GM12891 (cell line): ENCODE data around the gene SASH1. TPM values are rescaled to one million over a fixed set of nuclear protein-coding genes. Genes with fewer than 3 reads are reported as not detected.

Experiments used
- DNase-seq: peaks from one replicate; pipeline ENCODE4 v3.0.0; 2011; ENCODE audit warnings: low spot score; ENCODE audit not compliant: insufficient read length
- FAIRE-seq: peaks from 2 replicates; lab custom pipeline; 2011; peaks lifted over from hg19 to GRCh38; lab: Jason Lieb, UNC
- PAX5 ChIP-seq: IDR thresholded peaks from 2 replicates; pipeline ENCODE4 v1.6.1; 2011; ENCODE audit warnings: low read length, moderate library complexity, mild to moderate bottlenecking; ENCODE audit not compliant: insufficient read depth, severe bottlenecking
- POLR2A ChIP-seq: IDR thresholded peaks from 2 replicates; pipeline ENCODE4 v1.6.1; 2011; ENCODE audit warnings: low read depth, low read length, control low read depth
- POLR2AphosphoS5 ChIP-seq: IDR thresholded peaks from 2 replicates; pipeline ENCODE4 v1.6.1; 2011; ENCODE audit warnings: low read depth, low read length, control low read depth
- POU2F2 ChIP-seq: IDR thresholded peaks from 2 replicates; pipeline ENCODE4 v1.6.1; 2011; ENCODE audit warnings: low read depth, mild to moderate bottlenecking, control low read depth, low read length, moderate library complexity
- SPI1 ChIP-seq: IDR thresholded peaks from 2 replicates; pipeline ENCODE4 v1.6.1; 2011; ENCODE audit warnings: low read depth, low read length, control low read depth
- TAF1 ChIP-seq: IDR thresholded peaks from 2 replicates; pipeline ENCODE4 v1.6.1; 2011; ENCODE audit warnings: low read depth, low read length, control low read depth
- polyA plus RNA-seq: library from polyadenylated mRNA; unstranded; fragments of >200 nt; gene quantifications from one replicate; pipeline ENCODE4 v1.2.1, GENCODE V29; 2012; ENCODE audit warnings: low read depth, missing spikeins, inconsistent platforms; ENCODE audit not compliant: missing spikeins

Gene SASH1
- 0.17 TPM for polyA plus RNA-seq

DNA sequence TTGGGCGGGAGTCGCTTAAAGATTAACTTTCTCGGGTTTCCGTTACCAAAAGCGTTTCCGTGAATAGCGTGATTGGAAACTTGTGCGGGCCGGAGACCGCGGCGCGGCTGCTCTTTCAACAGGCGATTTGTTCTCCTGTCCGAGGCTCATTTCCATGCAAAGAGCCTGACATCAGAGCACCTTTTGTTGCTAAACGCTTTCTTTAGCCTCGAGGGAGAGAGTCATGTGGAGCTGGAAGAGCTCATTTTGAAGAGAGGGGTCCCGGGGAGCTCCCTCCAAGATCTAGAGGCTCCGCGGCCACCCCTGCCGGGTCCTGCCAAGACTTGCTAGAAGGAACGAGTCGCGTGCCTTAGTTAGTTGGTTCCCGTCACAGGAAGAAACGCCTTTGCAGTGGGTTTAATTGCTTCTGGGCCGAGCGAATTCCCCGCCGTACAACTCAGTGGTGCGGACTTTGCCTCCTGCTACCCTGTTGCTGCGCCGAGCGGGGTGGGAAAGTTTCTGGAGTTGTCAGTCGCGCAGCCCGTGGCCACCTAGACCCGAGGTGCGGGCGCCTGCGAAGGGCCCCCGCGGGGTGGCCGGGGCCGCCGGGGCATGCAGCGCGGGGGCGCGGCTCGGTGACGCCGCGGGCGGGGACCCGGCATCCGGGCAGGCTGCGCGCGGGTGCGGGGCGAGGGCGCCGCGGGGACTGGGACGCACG is at the start of gene SASH1:
Gene SASH1 (plus strand): TSS at position 489 of the 697 bp plus-strand sequence. CDS start 230 bp downstream, outside the sequence.
- DNase-seq (no peak), FAIRE-seq (no peak)
- TF ChIP-seq PAX5 (no peak), POLR2A (no peak), TAF1 (no peak), SPI1 (no peak), POLR2AphosphoS5 (no peak), POU2F2 (no peak)

DNA sequence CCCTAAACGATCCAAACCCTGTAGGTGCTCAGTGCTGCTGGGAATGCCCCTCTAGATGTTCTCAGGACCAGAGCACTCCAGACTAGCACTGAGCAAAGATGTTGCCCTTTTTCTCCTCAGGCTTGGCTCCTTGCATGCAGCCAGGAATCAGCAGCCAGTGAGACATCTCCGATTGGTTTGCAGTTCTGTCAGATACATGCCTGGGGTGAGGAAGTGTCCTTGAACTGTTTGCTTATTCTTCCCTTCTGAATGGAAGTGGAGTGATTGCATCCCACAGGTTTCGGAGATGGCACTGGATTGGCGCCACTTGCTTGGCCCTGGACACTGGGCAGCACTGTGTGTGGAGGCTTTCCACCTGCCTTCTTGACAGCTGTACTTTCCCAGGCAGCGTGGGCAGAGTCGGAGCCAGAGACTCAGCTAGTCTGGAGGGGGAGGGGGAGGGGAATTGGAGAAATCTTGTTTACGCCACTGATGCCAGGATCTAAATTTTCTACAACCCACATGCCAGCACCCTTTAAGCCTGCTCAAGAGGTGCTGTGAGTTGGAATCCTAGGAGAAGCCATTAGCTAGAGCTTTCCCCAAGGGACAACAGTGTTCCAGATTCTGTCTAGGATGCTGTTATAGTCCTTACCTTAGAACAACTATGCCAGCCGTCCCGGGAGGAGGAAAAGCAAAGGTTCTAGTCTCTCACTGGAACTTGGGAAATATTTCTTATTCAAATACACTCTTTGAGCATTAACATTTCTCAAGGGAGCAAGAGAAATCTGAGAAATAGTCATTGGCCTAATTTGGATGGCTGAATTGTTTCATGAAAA is 49.2 kb upstream of the SASH1 start:
- TF ChIP-seq POLR2A (no peak), PAX5 (no peak), TAF1 (no peak), POLR2AphosphoS5 (no peak), POU2F2 (no peak), SPI1 (no peak)
- FAIRE-seq (no peak), DNase-seq (no peak)

DNA sequence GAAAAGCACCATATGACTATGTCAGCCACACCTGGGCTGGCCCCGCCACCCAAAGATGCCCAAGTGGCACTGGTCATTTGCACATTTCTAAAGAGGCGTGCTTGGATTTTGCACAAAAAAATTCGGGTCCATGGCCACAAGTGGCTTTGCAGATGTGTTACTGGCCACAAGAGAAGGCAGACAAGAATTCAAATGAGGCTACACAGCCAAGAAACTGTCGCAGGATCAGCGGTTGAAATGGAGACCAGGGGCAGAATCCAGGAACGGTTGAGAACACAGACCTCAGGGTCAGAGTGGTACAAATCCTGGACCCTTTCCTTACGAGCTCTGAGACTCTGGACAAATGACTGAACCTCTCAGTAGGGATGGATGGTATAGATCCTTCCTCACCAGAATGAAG is 48.6 kb upstream of the SASH1 start:
- DNase-seq (no peak), FAIRE-seq (no peak)
- TF ChIP-seq SPI1: no peak
- no peak for TF ChIP-seq PAX5
- TF ChIP-seq TAF1: no peak
- TF ChIP-seq POU2F2: no peak
- no peak for TF ChIP-seq POLR2A
- TF ChIP-seq POLR2AphosphoS5: no peak

DNA sequence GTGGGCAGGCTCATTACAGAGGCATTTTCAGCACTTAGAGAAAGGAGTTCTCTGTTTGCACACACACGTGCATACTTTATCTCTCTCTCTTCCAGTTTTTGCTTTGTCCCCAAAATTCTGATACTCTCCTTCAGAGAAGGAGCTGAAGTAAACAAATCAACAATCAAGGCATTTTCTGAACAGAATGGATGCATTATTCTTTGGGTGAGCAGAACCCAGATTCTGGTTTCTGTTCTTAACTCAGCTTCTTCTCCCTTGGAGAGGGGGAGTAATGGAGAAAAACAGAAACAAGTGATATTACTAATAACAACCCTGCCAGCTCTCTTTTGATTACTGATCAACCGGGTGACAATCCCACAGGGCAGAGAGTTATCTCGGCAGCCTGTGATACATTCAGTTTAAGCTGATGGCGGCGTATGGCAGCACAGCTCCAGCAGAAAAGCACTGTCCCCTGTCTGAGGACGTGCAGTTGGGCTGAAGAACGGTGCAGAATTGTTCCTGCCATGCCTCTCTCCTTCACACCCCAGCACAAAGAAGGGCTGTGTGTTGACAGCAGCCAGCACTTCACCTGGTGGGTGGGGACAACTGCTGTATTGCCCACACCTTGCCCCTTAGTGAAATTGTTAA is 47.3 kb upstream of the SASH1 start:
- DNase-seq (no peak), FAIRE-seq (no peak)
- no peak for TF ChIP-seq PAX5

DNA sequence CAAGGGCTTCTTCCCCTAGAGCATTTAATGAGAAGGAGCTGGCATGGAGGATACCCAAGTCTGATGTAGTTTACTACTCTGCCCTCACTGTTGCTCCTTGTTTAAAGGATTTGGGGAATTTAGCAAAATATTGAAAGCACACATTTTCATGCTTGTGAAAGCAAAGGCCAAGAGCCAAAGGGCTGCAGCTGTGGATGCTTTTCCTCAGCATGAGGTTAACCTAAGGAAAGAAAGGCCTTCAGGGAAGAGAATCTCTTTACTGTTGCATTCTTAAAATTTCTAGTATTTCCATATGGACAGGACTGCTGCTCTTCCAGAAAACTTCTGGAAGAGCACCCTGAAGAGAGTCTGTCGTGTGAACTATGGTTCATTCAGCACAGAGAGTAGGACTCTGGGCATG is 45.9 kb upstream of the SASH1 start:
- no peak for DNase-seq
- TF ChIP-seq PAX5 (no peak), SPI1 (no peak), POU2F2 (no peak), POLR2A (no peak), TAF1 (no peak), POLR2AphosphoS5 (no peak)
- no peak for FAIRE-seq

DNA sequence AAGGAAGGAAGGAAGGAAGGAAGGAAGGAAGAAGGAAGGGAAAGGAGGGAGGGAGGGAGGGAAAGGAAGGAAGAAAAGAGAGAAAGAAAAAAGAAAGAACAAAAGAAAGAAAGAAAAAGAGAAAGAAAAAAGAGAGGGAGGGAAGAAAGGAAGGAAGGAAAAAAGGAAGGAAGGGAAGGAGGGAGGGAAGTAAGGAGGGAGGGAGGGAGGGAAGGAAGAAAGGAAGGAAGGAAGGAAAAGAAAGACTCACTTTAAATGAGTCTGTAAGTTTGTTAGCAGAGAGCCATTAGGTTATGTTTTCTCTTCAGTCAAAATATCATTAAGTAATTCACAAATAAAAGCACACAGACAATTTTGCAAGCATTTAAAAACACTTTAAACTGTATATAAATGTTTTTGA is 44.0 kb upstream of the SASH1 start:
- FAIRE-seq (no peak), DNase-seq (no peak)
- TF ChIP-seq POU2F2: no peak
- TF ChIP-seq TAF1: no peak
- no peak for TF ChIP-seq POLR2AphosphoS5
- TF ChIP-seq POLR2A: no peak
- TF ChIP-seq SPI1: no peak
- no peak for TF ChIP-seq PAX5

DNA sequence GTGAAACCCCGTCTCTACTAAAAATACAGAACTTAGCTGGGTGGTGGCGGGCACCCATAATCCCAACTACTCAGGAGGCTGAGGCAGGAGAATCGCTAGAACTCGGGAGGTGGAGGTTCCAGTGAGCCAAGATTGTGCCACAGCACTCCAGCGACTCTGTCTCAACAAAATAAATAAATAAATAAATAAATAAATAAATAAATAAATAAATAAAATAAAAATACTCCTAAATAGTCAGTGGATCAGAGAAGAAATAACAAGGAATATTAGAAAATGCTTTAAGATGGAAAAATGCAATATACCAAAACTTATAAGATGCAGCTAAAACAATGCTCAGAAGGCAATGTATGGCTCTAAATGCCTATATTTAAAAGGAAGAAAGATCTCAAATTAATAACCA is 39.0 kb upstream of the SASH1 start:
- no peak for DNase-seq
- no peak for FAIRE-seq
- TF ChIP-seq SPI1 (no peak), POU2F2 (no peak), PAX5 (no peak), POLR2AphosphoS5 (no peak), TAF1 (no peak), POLR2A (no peak)

DNA sequence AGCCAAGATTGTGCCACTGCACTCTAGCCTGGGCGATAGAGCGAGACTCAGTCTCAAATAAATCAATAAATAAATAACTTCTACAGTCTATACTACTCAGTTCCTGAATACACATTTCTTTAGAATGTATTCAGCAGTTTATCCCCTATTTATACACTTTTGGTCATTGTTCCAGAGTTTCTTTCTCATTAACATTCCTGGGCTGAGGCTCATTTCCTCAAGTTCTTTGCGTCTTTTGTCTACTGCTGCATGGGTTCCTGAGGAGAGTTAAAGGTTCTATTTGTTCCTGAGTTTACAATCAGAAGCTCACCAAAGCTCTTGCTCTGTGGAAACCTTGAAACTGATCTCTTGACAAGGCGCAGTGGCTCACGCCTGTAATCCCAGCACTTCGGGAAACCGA is 37.7 kb upstream of the SASH1 start:
- no peak for TF ChIP-seq POLR2AphosphoS5
- no peak for TF ChIP-seq TAF1
- no peak for TF ChIP-seq SPI1
- TF ChIP-seq POU2F2: no peak
- TF ChIP-seq PAX5: no peak
- TF ChIP-seq POLR2A: no peak
- FAIRE-seq: no peak
- DNase-seq: no peak

DNA sequence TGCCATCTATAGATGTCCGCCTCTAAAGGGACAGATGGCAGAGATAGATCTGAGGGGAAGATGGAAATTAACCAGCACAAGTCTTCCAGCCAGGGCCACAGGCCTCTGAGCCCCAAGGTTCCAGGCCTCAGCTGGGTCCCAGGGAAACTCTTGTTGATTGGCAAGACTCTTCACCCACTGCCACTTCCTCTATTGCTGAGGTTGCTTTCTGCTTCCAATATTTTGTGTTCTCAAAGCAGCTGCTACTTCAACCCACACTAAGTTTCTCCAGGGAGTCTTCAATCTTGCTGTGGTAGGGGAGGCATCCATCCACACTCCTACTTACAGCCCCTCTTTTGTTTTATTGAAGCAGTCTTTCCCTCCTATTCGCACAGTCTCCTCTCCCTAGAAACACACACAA is 36.4 kb upstream of the SASH1 start:
- DNase-seq: no peak
- FAIRE-seq: no peak
- TF ChIP-seq POU2F2 (no peak), TAF1 (no peak), POLR2AphosphoS5 (no peak), POLR2A (no peak), SPI1 (no peak), PAX5 (no peak)
